ENCODE results near the gene ASAH2B. TPM values are rescaled to one million over a fixed set of nuclear protein-coding genes. Genes with fewer than 3 reads are reported as not detected.

The ASAH2B gene
- 5.8 TPM for total RNA-seq

GRCh38 chr10:50739618-50740292 is at the start of gene ASAH2B:
TSS of gene ASAH2B (plus strand) at chr10:50739936. CDS start at chr10:50745131, 5,195 bp downstream.

Other genes with a start within 250 kb of the ASAH2B start
- gene SGMS1, start 116.0 kb upstream of the ASAH2B start, total RNA-seq: 99.6 TPM
- 3.9 TPM for gene A1CF, start 145.7 kb downstream of the ASAH2B start, total RNA-seq